Stimulated activated CD4-positive, alpha-beta T cell treated with anti-CD3 and anti-CD28 coated beads, Interleukin-4, amount 100 ng/mL, for 4 hours (primary cell): Measurements from ENCODE around the gene SLC25A38.
"Not testable (repeated sequence)": the region's sequence is repeated elsewhere in the genome, so short reads cannot be mapped to it uniquely, and the experiment has no call there.

Experiments used
- DNase-seq, 2 experiments: peaks; one replicate each; pipeline ENCODE4 v3.0.0-alpha.2; 2020

The SLC25A38 gene

GRCh38 chr3:39408493-39409372 is 25.6 kb downstream of the SLC25A38 start:
- DNase-seq: no peak

GRCh38 chr3:39409514-39410136 is 26.5 kb downstream of the SLC25A38 start:
- DNase-seq: no peak

GRCh38 chr3:39410893-39411292 is 27.7 kb downstream of the SLC25A38 start:
- DNase-seq: no peak

- no peak for DNase-seq
Observed at GRCh38 chr3:39412668-39413260, 29.6 kb downstream of the SLC25A38 start.

- no peak for DNase-seq
Observed at GRCh38 chr3:39413691-39414420, 30.7 kb downstream of the SLC25A38 start.

GRCh38 chr3:39414421-39414907 is 31.3 kb downstream of the SLC25A38 start:
- no peak for DNase-seq

- DNase-seq: not testable (repeated sequence)
Observed at GRCh38 chr3:39415302-39415701, 32.1 kb downstream of the SLC25A38 start.

- DNase-seq: no peak
Observed at GRCh38 chr3:39415983-39416382, 32.8 kb downstream of the SLC25A38 start.

GRCh38 chr3:39416998-39417397 is 33.8 kb downstream of the SLC25A38 start:
- DNase-seq: not testable (repeated sequence)

- DNase-seq: not testable (repeated sequence)
Observed at GRCh38 chr3:39418556-39419225, 35.5 kb downstream of the SLC25A38 start.

- DNase-seq: no peak
Observed at GRCh38 chr3:39419742-39420315, 36.7 kb downstream of the SLC25A38 start.

GRCh38 chr3:39420543-39420942 is 37.4 kb downstream of the SLC25A38 start:
- DNase-seq: no peak

- DNase-seq: no peak
Observed at GRCh38 chr3:39423436-39423970, 40.3 kb downstream of the SLC25A38 start.

- DNase-seq: no peak
Observed at GRCh38 chr3:39426312-39426711, 43.1 kb downstream of the SLC25A38 start.

- no peak for DNase-seq
Observed at GRCh38 chr3:39427506-39427905, 44.3 kb downstream of the SLC25A38 start.

GRCh38 chr3:39428745-39429201 is 45.6 kb downstream of the SLC25A38 start:
- DNase-seq: no peak

GRCh38 chr3:39429466-39429865 is 46.3 kb downstream of the SLC25A38 start:
- DNase-seq: no peak

GRCh38 chr3:39432342-39432741 is 49.2 kb downstream of the SLC25A38 start:
- DNase-seq: no peak

GRCh38 chr3:39433642-39434041 is 50.5 kb downstream of the SLC25A38 start:
- DNase-seq: no peak

- no peak for DNase-seq
Observed at GRCh38 chr3:39434574-39434973, 51.4 kb downstream of the SLC25A38 start.

- DNase-seq: no peak
Observed at GRCh38 chr3:39435006-39435748, 52.0 kb downstream of the SLC25A38 start.
